GM12892 (cell line): Measurements from ENCODE around the gene CEP55.

ENCODE experiments used
- POLR2A ChIP-seq: IDR thresholded peaks from 2 replicates; pipeline ENCODE4 v1.6.1; 2011; ENCODE audit warnings: low read depth, low read length, control low read depth
- TAF1 ChIP-seq: IDR thresholded peaks from 2 replicates; pipeline ENCODE4 v1.6.1; 2011; ENCODE audit warnings: low read depth, mild to moderate bottlenecking, control low read depth, low read length, borderline replicate concordance

DNA sequence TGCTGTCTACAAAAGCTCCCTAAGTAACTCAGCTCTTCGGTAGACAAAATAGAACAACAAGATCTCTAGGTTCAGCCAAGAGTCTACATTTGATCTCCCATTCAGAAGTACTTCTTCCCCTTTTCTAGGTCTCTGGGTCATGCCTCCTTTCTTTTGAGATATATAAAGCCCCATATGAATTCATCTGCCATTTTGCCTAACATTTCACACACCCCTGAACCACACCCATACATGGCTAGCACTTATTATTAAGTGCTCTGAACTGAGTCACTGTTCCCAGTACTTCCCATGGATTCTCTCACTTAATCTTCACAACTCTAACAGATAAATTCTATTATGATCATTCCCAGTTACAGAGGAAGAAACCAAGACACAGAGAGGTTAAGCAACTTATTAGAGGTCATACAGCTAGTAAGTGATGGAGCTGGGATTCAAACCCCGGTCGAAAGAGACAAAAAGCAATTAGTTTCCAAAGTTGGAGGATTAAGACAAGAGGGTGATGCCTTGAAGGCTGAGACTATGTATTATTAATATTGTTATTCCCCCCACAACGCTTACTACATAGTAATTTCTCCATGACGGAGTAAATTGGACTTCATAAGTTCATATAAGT lies 31.5 kb upstream of the CEP55 start:
- TF ChIP-seq POLR2A = no peak
- no peak for TF ChIP-seq TAF1
